GM23338 (cell line): ENCODE measurements around the gene CELF2.

Experiments
- CREB1 ChIP-seq: fragments of 250-450 bp; sonication (Bioruptor Pico); IDR thresholded peaks from 2 replicates; pipeline ENCODE4 v1.5.0; 2020; ENCODE audit warnings: low read depth, mild to moderate bottlenecking, moderate library complexity
- CTCF ChIP-seq, 2 experiments: fragments of 200-600 bp in 1 of 2; sonication (generic) in 1 of 2; conservative IDR thresholded peaks; 2 replicates each; pipeline versions ENCODE4 v1.5.1 to v1.6.1; 2016 to 2017; ENCODE audit warnings: antibody characterized with exemption in 2 of 2, low read depth in 2 of 2, mild to moderate bottlenecking in 2 of 2, moderate library complexity in 1 of 2
- ETS1 ChIP-seq: IDR thresholded peaks from 2 replicates; pipeline ENCODE4 v1.6.1; 2016; ENCODE audit warnings: antibody characterized with exemption
- EZH2 ChIP-seq: fragments of 200-600 bp; sonication (generic); IDR thresholded peaks from one replicate; pipeline ENCODE4 v1.8.0; 2017; ENCODE audit warnings: antibody characterized with exemption, mild to moderate bottlenecking, low read depth; ENCODE audit not compliant: unreplicated experiment
- EZH2phosphoT487 ChIP-seq: fragments of 200-600 bp; sonication (generic); IDR thresholded peaks from one replicate; pipeline ENCODE4 v1.8.1; 2018; ENCODE audit warnings: antibody characterized with exemption; ENCODE audit not compliant: unreplicated experiment
- JUNB ChIP-seq: IDR thresholded peaks from one replicate; pipeline ENCODE4 v1.6.1; 2016; ENCODE audit warnings: antibody characterized with exemption; ENCODE audit not compliant: unreplicated experiment
- POLR2AphosphoS5 ChIP-seq: IDR thresholded peaks from 2 replicates; pipeline ENCODE4 v1.6.1; 2016; ENCODE audit warnings: antibody characterized with exemption, low read depth
- ZNF114 ChIP-seq: fragments of 250-450 bp; sonication (Bioruptor Pico); IDR thresholded peaks from 2 replicates; pipeline ENCODE4 v1.5.0; 2020; ENCODE audit warnings: mild to moderate bottlenecking, moderate library complexity

- TF ChIP-seq CTCF (conservative IDR thresholded peaks at IDR 0.05; ENCODE audit: low read depth in 2 of 2) (no peak), EZH2phosphoT487 (no peak), JUNB (no peak), ETS1 (no peak), EZH2 (no peak), POLR2AphosphoS5 (no peak), ZNF114 (CRISPR knock-in tag) (no peak), CREB1 (no peak)
Measured at GRCh38 chr10:11377267-11377666, 359.6 kb downstream of the CELF2 start.
